HepG2 (cell line): ENCODE measurements around the gene OSBPL3. TPM values are rescaled to one million over a fixed set of nuclear protein-coding genes. Genes with fewer than 3 reads are reported as not detected.

Source experiments
- ASH2L ChIP-seq: fragments of 300-600, 200-600 bp; sonication (generic); IDR thresholded peaks from 2 replicates; pipeline ENCODE4 v1.7.0; 2017; ENCODE audit warnings: low read depth, mild to moderate bottlenecking, moderate library complexity, mixed read lengths, low read length; ENCODE audit not compliant: insufficient read length
- CCDC6 ChIP-seq: sonication (generic); formaldehyde crosslinking; IDR thresholded peaks from 2 replicates; pipeline ENCODE4 v1.8.1; 2022; ENCODE audit warnings: mild to moderate bottlenecking, missing genetic modification reagents, moderate library complexity
- DPF2 ChIP-seq: sonication (generic); formaldehyde crosslinking; IDR thresholded peaks from 2 replicates; pipeline ENCODE4 v1.4.0; 2020; ENCODE audit warnings: mild to moderate bottlenecking, low read depth, missing genetic modification reagents, borderline replicate concordance
- FOSL1 ChIP-seq: sonication (generic); formaldehyde crosslinking; IDR thresholded peaks from 2 replicates; pipeline ENCODE4 v1.9.0; 2021; ENCODE audit warnings: missing genetic modification reagents, borderline replicate concordance
- GTF2F1 ChIP-seq: fragments of 150-350 bp; IDR thresholded peaks from 2 replicates; pipeline ENCODE4 v1.6.1; 2014; ENCODE audit warnings: low read length
- HNF4G ChIP-seq, 2 experiments: sonication (generic) in 1 of 2; formaldehyde crosslinking in 1 of 2; IDR thresholded peaks; 2 replicates each; pipeline versions ENCODE4 v1.4.0 to v1.6.1; 2011 to 2020; ENCODE audit warnings: borderline replicate concordance in 2 of 2, low read depth in 2 of 2, mild to moderate bottlenecking in 2 of 2, low read length in 1 of 2, missing genetic modification reagents in 1 of 2, moderate library complexity in 1 of 2
- JUND ChIP-seq: sonication (generic); formaldehyde crosslinking; IDR thresholded peaks from 2 replicates; pipeline ENCODE4 v1.8.0; 2022; ENCODE audit warnings: mild to moderate bottlenecking, missing genetic modification reagents
- KDM6A ChIP-seq: IDR thresholded peaks from 2 replicates; pipeline ENCODE4 v1.6.1; 2016; ENCODE audit warnings: low read depth
- RBM39 ChIP-seq: fragments of 200-400 bp; formaldehyde crosslinking; IDR thresholded peaks from one replicate; pipeline ENCODE4 v1.6.1; 2018; ENCODE audit warnings: antibody characterized with exemption, mild to moderate bottlenecking, low read depth, low read length; ENCODE audit not compliant: poor library complexity, severe bottlenecking
- RXRA ChIP-seq: sonication (generic); formaldehyde crosslinking; IDR thresholded peaks from 2 replicates; pipeline ENCODE4 v1.5.1; 2020; ENCODE audit warnings: missing genetic modification reagents
- SCMH1 ChIP-seq: sonication (generic); formaldehyde crosslinking; IDR thresholded peaks from 2 replicates; pipeline ENCODE4 v1.9.0; 2021; ENCODE audit warnings: missing genetic modification reagents, mild to moderate bottlenecking, borderline replicate concordance
- SOX13 ChIP-seq, 3 experiments: fragments of 450-650 bp in 1 of 3; sonication (generic) in 1 of 3; formaldehyde crosslinking in 1 of 3; IDR thresholded peaks in 2 of 3; conservative IDR thresholded peaks in 1 of 3; 2 replicates each; pipeline versions ENCODE4 v1.5.0 to v1.6.1; 2016 to 2020; ENCODE audit warnings: antibody characterized with exemption in 1 of 3, mild to moderate bottlenecking in 1 of 3, missing compliant biosample characterization in 1 of 3, missing genetic modification reagents in 1 of 3, moderate library complexity in 1 of 3
- STAG1 ChIP-seq: sonication (generic); formaldehyde crosslinking; IDR thresholded peaks from 2 replicates; pipeline ENCODE4 v1.4.0; 2020; ENCODE audit warnings: missing genetic modification reagents
- ZBTB7B ChIP-seq: sonication (generic); formaldehyde crosslinking; IDR thresholded peaks from 2 replicates; pipeline ENCODE4 v1.4.0; 2020; ENCODE audit warnings: missing genetic modification reagents
- ZFX ChIP-seq: sonication (generic); formaldehyde crosslinking; IDR thresholded peaks from 2 replicates; pipeline ENCODE4 v1.4.0; 2020; ENCODE audit warnings: mild to moderate bottlenecking, low read depth, missing genetic modification reagents, moderate library complexity
- ZFY ChIP-seq: sonication (generic); formaldehyde crosslinking; IDR thresholded peaks from 2 replicates; pipeline ENCODE4 v1.4.0; 2020; ENCODE audit warnings: missing genetic modification reagents
- ZNF124 ChIP-seq: sonication (generic); formaldehyde crosslinking; IDR thresholded peaks from 2 replicates; pipeline ENCODE4 v1.4.0; 2020; ENCODE audit warnings: missing genetic modification reagents
- ZNF350 ChIP-seq: sonication (generic); formaldehyde crosslinking; IDR thresholded peaks from 2 replicates; pipeline ENCODE4 v1.4.0; 2020; ENCODE audit warnings: mild to moderate bottlenecking, low read depth, missing genetic modification reagents, borderline replicate concordance
- ZNF605 ChIP-seq: sonication (generic); formaldehyde crosslinking; IDR thresholded peaks from 2 replicates; pipeline ENCODE4 v1.8.0; 2022; ENCODE audit warnings: mild to moderate bottlenecking, missing genetic modification reagents
- ZNF652 ChIP-seq: IDR thresholded peaks from 2 replicates; pipeline ENCODE4 v1.6.1; 2016; ENCODE audit warnings: low read depth, borderline replicate concordance
- ZNF788 ChIP-seq: sonication (generic); formaldehyde crosslinking; IDR thresholded peaks from 2 replicates; pipeline ENCODE4 v1.5.0; 2020; ENCODE audit warnings: mild to moderate bottlenecking, missing genetic modification reagents, borderline replicate concordance
- ZSCAN25 ChIP-seq: sonication (generic); formaldehyde crosslinking; IDR thresholded peaks from 2 replicates; pipeline ENCODE4 v1.8.0; 2022; ENCODE audit warnings: mild to moderate bottlenecking, missing genetic modification reagents
- polyA plus RNA-seq, 8 experiments: library from polyadenylated mRNA; depleted of rRNA in 3 of 8; stranded (reverse) in 7 of 8; unstranded in 1 of 8; fragments of >200 nt; fragmentation: Illumina TruSeq in 4 of 8; extraction: Trizol in 4 of 8; gene quantifications; 2 replicates each; pipeline versions ENCODE4 v1.2.1 to v1.2.3, GENCODE V29; 2011 to 2016; ENCODE audit warnings: low read depth in 4 of 8, missing spikeins in 1 of 8, mixed read lengths in 1 of 8; ENCODE audit not compliant: insufficient read depth in 1 of 8
- total RNA-seq, 5 experiments: library from RNA; depleted of rRNA; stranded (reverse); fragments of >200 nt; fragmentation: Illumina TruSeq; extraction: Trizol; gene quantifications; 2 replicates each; pipeline ENCODE4 v1.2.3, GENCODE V29; 2016; ENCODE audit warnings: low read depth in 1 of 5
- TF ChIP-seq, protein P1 (sequence below): fragments of 450-650 bp; IDR thresholded peaks from 2 replicates; pipeline ENCODE4 v1.6.1; 2017
- TF ChIP-seq, protein P2 (sequence below): sonication (generic); formaldehyde crosslinking; IDR thresholded peaks from 2 replicates; pipeline ENCODE4 v1.5.0; 2020; ENCODE audit warnings: missing genetic modification reagents, mild to moderate bottlenecking, borderline replicate concordance
- TF ChIP-seq, protein P3 (sequence below): IDR thresholded peaks from 2 replicates; pipeline ENCODE4 v1.6.1; 2018; ENCODE audit warnings: missing genetic modification reagents, mild to moderate bottlenecking, missing compliant biosample characterization

Gene OSBPL3
- total and polyA plus RNA-seq, 2 of the 13 experiments (the other 11 are each of a cell fraction or from before 2014, with no cell fraction given): 8.8 to 28.9 TPM

DNA sequence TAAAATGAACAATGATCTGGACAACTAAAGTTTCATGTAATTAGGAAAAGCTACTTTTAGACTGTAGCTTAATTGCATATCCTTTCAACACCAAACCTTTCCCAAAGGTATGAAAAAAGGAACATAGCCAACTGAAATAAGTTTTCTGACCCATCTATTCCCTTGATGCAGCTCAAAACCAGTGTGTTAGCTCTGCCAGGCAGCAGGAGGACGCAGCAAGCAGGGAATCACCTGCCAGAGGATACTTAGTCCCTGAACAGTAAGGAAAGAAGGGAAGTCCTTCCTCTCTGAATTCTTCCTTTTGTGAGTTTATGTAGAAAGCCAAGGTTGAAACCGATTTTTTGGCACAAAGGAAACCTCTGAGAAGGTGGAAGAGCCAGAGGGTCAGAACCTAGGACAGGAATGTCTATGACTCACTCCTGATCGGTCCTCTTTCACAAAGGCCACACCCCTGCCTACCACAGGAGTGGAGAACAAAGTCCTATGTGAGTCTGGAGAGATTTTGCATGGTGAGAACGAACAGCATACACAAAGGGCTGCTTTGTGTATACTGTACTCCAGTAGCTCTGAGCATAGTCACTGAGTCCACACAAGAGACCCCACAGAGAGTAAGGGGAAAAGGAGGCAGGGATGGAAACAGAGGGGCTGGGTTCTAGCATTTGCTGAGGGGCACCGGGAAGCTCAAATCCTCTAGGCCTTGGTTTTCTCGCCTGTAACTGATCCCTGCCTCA, 153.9 kb downstream of the OSBPL3 start (continued):
- TF ChIP-seq, protein P1, sequence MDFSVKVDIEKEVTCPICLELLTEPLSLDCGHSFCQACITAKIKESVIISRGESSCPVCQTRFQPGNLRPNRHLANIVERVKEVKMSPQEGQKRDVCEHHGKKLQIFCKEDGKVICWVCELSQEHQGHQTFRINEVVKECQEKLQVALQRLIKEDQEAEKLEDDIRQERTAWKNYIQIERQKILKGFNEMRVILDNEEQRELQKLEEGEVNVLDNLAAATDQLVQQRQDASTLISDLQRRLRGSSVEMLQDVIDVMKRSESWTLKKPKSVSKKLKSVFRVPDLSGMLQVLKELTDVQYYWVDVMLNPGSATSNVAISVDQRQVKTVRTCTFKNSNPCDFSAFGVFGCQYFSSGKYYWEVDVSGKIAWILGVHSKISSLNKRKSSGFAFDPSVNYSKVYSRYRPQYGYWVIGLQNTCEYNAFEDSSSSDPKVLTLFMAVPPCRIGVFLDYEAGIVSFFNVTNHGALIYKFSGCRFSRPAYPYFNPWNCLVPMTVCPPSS: no peak
- TF ChIP-seq ZFY (peak; percentile 18; the same call in 1 of the 2 replicates), ASH2L (peak; percentile 54), ZNF605 (CRISPR knock-in tag) (0 out of 2 replicates have a peak, but pooled peaks have one; percentile 28), JUND (peak; percentile 94), ZBTB7B (CRISPR knock-in tag) (peak; percentile 93), ZNF652 (CRISPR knock-in tag) (no peak; the same call in 1 of the 2 replicates), DPF2 (peak; percentile 85), RXRA (CRISPR knock-in tag) (peak; percentile 50; the same call in 1 of the 2 replicates), CCDC6 (CRISPR knock-in tag) (0 out of 2 replicates have a peak, but pooled peaks have one; percentile 9), RBM39 (no peak), SOX13 (IDR thresholded peaks at IDR 0.05) (no peak), SOX13 (CRISPR knock-in tag; conservative IDR thresholded peaks at IDR 0.05 in 1 of 2, IDR thresholded peaks at IDR 0.05 in 1 of 2) (peak in 1 of 2 experiments; percentile 86; a peak in 2 of 4 replicates), STAG1 (CRISPR knock-in tag) (0 out of 2 replicates have a peak, but pooled peaks have one; percentile 2), ZNF350 (CRISPR knock-in tag) (0 out of 2 replicates have a peak, but pooled peaks have one; percentile 31), SCMH1 (CRISPR knock-in tag) (no peak), KDM6A (CRISPR knock-in tag) (peak; percentile 64), ZFX (peak; percentile 21; the same call in 1 of the 2 replicates), ZNF124 (CRISPR knock-in tag) (0 out of 2 replicates have a peak, but pooled peaks have one; percentile 49), FOSL1 (peak; percentile 93), GTF2F1 (no peak), ZNF788 (CRISPR knock-in tag) (peak; percentile 58; the same call in 1 of the 2 replicates), ZSCAN25 (peak; percentile 93), HNF4G (IDR thresholded peaks at IDR 0.05; ENCODE audit: borderline replicate concordance, low read depth, low read length) (0 out of 2 replicates have a peak, but pooled peaks have one; percentile 16), HNF4G (CRISPR knock-in tag; IDR thresholded peaks at IDR 0.05; ENCODE audit: borderline replicate concordance, low read depth) (peak; percentile 65; the same call in 1 of the 2 replicates)
- TF ChIP-seq, protein P2, sequence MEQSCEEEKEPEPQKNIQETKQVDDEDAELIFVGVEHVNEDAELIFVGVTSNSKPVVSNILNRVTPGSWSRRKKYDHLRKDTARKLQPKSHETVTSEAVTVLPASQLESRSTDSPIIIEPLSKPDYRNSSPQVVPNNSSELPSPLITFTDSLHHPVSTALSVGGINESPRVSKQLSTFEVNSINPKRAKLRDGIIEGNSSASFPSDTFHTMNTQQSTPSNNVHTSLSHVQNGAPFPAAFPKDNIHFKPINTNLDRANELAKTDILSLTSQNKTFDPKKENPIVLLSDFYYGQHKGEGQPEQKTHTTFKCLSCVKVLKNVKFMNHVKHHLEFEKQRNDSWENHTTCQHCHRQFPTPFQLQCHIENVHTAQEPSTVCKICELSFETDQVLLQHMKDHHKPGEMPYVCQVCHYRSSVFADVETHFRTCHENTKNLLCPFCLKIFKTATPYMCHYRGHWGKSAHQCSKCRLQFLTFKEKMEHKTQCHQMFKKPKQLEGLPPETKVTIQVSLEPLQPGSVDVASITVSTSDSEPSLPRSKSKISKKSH (CRISPR knock-in tag): no peak
- TF ChIP-seq, protein P3, sequence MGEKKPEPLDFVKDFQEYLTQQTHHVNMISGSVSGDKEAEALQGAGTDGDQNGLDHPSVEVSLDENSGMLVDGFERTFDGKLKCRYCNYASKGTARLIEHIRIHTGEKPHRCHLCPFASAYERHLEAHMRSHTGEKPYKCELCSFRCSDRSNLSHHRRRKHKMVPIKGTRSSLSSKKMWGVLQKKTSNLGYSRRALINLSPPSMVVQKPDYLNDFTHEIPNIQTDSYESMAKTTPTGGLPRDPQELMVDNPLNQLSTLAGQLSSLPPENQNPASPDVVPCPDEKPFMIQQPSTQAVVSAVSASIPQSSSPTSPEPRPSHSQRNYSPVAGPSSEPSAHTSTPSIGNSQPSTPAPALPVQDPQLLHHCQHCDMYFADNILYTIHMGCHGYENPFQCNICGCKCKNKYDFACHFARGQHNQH: 0 out of 2 replicates have a peak, but pooled peaks have one; percentile 18
